A673 (cell line): ENCODE data around the gene CTSW.

Source experiments
- EZH2 ChIP-seq: fragments of 200-600 bp; sonication (generic); IDR thresholded peaks from 2 replicates; pipeline ENCODE4 v1.6.1; 2017; ENCODE audit warnings: borderline replicate concordance, low read depth, mild to moderate bottlenecking, mixed read lengths, antibody characterized with exemption, low read length; ENCODE audit not compliant: poor library complexity, severe bottlenecking
- TF ChIP-seq, protein P1 (sequence below): fragments of 300-800, 200-600 bp; sonication (generic); conservative IDR thresholded peaks from 2 replicates; pipeline ENCODE4 v1.5.1; 2017; ENCODE audit warnings: low read depth, mild to moderate bottlenecking, antibody characterized with exemption, low read length, moderate library complexity, mixed read lengths

DNA sequence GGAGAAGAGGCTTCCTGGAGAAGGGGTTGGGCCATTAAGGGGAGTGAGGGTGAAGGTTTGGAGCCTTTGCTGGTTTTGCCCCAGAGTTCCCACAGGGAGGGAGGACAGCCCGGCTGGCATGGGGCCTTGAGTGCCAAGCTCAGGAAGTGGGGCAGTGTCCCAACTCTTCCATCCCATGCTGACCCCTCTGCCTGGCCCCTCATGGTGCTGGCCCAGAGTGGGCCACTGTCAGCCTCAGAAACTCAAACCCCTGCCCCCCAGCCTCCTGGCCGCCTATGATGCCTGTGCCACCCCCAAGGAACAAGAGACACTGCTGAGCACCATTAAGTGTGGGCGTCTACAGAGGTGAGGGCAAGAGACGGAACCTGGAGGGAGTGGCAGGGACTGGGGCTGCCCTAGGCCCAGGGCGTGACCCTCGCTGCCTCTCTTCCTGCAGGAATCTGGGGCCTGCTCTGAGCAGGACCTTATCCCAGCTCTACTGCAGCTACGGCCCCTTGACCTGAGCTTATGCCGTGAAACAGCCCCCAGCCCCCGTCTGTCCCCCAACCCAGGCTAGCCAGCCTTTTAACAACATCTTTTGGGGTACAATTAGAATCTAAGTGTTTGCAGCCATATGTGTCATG, 14.0 kb upstream of the CTSW start:
- TF ChIP-seq, protein P1, sequence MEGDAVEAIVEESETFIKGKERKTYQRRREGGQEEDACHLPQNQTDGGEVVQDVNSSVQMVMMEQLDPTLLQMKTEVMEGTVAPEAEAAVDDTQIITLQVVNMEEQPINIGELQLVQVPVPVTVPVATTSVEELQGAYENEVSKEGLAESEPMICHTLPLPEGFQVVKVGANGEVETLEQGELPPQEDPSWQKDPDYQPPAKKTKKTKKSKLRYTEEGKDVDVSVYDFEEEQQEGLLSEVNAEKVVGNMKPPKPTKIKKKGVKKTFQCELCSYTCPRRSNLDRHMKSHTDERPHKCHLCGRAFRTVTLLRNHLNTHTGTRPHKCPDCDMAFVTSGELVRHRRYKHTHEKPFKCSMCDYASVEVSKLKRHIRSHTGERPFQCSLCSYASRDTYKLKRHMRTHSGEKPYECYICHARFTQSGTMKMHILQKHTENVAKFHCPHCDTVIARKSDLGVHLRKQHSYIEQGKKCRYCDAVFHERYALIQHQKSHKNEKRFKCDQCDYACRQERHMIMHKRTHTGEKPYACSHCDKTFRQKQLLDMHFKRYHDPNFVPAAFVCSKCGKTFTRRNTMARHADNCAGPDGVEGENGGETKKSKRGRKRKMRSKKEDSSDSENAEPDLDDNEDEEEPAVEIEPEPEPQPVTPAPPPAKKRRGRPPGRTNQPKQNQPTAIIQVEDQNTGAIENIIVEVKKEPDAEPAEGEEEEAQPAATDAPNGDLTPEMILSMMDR, result no peak
- TF ChIP-seq EZH2, result no peak
